Stimulated activated CD8-positive, alpha-beta memory T cell treated with anti-CD3 and anti-CD28 coated beads, Interleukin-7, amount 100 ng/mL, for 4 hours (primary cell): ENCODE results near the gene FGF19.

Source experiments
- DNase-seq, 2 donors: peaks; one replicate each; pipeline ENCODE4 v3.0.0-alpha.2; 2020; ENCODE audit warnings: low read depth in 2 of 2

Gene FGF19, protein sequence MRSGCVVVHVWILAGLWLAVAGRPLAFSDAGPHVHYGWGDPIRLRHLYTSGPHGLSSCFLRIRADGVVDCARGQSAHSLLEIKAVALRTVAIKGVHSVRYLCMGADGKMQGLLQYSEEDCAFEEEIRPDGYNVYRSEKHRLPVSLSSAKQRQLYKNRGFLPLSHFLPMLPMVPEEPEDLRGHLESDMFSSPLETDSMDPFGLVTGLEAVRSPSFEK

DNA sequence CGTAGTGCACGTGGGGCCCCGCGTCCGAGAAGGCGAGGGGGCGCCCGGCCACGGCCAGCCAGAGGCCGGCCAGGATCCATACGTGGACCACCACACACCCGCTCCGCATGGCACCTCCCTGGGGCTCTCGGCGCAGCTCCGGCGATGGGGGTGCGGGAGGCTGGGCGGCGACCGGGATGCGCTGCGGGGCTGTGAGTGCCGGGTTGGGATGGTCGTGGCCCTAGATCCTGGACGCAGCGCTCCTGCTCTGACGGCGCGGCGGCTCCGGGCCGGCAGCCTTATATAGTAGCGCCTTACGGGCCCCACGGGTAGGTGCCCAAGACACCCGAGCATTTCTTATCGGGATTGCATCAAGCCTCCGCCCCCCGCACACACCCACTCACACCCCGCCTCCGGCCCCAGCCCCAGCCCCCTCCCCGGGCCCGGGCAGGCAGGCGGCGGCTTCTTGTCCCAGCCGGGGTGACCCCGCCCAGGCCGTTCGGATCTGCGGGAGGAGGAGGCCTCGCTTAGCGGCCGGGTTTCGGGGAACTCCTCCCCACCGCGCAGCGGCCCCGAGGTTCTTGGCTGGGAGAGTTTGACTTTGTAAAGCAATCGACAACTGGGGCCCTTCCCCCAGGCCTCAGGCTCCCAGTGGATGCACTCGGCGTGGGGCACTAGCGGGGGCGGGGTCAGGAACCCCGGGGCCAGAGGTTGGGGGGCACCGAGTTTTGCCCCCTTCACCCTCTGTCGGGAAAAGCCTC is at the start of gene FGF19:
TSS of gene FGF19 (minus strand) at position 255 of the 740 bp plus-strand sequence. CDS start at position 109, 146 bp downstream.
- no peak for DNase-seq

DNA sequence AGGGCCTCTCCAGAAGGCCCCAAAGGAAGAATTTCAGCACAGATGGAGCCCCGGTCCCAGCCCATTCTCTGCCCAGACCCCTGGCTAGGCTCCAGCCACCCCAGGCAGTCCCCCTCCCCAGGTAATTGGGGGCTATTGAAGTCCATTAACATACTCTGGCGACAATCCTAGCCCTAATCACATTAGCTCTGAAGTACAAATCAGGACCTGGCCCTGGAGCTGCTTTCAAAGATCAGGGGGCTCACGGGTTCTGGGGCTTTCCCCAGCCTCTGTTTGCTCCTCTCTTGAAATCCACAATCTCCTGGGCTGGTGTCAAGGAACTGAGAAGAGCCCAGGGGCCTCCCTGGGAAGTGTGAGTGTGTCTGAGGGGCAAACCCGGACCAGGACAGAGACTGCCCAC is 49.1 kb upstream of the FGF19 start:
- DNase-seq, result no peak

DNA sequence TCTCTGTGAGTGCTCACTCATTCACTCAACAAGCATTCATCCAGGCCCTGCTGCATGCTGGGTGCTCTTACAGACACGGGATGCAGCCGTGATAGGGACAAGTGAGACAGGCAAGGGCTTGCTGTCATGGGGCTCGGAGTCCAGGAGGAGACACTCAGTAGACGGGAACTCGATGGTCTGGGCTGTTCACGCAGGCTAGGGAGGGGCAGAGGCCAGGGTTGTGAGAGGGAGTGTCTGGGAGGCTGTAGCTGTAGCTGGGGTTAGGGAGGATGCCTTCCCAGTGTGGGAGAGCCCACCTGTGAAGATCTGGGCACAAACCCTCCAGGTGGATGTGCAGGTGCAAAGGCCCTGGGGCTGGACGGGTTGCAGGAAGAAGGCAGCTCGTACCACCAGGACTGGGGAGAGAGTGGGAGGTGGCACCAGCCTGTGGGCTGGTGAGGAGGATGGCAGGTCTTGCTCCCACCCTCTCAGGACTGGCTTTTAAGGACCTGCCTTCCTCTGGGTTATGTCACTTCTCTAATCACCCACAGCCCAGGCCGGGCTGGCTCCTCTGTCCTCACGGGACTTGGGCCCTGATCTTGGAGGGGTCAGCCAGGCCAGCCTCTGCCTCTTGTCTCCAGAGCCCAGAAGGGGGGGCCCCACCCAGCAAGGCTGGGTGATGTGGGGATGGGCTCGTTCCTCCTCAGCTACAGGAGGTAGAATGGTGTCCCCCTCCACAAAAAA is 47.2 kb upstream of the FGF19 start:
- DNase-seq, result no peak

DNA sequence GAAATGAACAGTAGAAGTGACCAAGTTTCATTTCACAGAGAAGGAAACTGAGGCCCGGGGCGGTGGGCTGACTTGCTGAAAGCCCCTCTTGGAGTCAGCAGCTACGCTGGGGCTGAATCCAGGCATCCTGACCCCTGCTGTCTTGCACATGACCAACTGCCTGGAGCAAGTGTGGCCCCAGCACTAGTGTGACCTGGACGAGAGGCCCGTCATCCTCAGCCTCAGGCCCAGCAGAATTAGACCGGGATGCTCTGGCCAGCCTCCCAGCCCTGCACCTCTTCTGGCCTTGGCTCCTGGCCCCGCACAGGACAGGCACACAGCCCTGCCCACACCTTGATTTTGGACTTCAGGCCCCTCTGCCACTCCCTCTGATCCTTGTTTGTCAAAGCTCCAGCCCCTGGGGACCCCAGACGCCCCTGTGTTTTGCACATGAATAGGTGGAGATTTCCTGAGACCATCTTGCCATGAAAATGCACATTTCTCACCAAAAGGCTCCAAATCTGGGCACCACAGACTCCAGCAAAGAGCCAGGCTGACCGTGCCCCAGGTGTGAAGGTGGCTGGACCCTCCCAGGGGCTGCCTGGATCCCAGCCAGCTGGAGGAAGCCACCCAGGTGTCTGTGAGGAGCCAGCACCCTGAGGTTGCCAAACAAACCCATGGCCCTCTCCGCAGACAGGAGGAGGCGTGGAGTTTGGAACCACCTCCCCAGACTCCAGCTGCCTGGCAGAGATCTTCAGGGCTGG is 46.5 kb upstream of the FGF19 start:
- no peak for DNase-seq

DNA sequence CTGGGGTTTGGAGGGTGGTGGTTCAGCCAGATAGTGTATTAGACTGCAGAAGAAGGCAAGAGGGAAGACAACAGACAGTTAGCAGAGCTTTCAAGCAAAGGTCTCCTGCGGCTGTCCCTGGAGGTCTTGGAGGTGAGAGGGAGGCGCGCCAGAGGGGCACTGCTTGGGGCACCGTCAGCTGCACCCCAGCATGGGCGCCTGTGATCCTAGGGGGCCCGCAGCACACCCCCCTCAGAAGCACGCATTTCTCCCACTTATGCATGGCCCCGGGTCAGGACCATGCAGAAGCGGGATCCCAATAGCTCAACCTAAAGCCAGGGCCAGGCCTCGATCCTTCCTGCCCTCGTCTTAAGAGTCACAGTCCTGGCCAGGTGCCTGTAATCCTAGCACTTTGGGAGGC is 44.8 kb upstream of the FGF19 start:
- no peak for DNase-seq

DNA sequence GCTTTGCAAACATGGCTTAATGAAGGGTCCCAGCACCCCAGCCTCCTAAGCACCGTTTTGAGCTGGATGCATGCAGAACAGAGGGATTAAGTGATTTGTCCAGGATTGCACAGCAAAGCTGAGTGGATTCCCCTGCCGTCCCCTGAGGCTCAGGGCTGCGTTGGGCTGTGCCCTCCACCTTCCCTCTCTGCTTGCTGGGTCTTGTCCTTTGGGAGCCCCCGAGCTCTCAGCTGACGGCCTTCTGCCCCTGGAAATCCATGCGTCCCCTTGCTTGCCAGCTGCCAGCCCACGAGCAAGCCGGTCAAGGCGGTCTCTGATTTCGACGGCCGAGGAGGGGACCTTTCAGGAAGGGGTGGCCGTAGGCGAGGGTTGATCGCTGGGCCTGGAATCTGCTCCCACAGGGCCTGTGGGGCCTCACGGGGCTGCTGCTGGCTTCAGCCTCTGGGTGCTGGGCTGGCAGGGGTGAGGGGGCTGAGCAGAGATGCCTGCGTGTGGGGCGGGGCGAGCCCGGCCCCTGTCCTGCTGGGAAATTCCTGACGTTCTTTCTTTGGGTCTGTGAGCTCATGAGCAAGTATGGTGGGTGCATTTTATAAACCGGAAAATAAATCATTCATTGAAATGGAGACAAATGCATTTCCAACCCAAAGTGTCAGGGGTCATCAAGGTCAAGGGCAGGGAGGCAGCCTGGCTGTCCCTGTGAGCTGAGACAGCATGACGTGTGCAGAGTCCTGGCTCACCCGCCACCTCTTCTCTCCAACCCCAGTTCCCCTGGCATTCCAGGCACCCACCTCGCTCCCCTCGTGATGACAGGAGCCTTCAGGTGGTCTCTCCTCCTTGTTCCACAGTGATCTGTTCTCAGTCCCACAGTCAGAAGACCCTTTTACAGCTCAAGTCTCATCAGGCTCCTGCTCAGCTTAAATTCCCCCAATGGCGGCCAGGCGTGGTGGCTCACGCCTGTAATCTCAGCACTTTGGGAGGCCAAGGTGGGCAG is 43.2 kb upstream of the FGF19 start:
- DNase-seq, result no peak

DNA sequence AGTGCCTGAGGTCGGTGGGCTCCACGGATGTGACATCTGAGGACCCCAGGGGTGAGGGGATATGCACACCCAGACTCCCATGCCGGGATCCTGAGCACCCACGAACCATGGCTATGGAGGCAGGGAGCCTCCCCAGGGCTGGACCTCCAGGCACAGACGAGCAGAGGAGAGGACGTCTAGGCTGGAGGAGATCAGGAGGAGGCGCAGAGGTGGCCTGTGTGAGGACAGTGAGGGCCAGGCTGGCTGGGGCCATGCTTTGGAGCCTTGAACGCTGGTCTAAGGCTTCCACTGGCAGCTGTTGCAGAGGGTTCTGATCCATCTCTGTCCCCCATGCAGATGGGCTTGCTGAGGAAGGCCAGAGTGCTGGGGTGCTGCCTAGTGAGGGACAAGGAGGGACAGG is 42.3 kb upstream of the FGF19 start:
- DNase-seq, result no peak

DNA sequence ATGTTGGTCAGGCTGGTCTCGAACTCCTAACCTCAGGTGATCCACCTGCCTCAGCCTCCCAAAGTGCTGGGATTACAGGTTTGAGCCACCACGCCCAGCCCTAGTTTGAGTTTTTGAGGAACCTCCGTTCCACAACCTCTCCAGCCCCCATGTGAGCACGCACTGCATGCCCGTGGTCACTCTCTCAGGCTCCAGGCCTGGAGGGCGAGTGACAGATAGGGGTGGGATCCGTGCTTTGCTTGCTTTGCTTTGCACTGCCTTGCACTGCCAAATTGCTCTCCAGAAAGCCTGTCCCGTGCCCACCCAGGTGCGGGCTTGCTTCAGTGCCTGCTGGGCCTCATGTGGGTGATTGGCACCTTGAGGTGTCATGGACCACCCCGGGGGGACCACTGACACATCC is 41.4 kb upstream of the FGF19 start:
- DNase-seq, result no peak

DNA sequence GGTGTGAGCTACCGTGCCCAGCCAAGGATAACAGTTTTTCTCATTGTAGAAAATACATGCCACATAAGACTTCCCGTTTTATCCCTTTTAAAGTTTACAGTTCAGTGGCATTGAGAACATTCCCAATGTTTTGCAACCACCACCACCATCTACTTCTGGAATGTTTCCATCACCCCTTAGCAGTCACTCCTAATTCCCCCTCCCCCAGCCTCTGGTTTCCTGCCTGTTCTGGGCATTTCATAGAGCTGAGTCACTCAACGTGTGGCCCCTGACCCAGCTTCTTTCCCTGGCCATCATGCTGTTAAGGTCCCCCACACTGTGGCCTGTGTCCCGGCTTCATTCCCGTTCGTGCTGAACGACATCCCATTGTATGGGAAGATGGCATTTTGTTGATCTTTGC is 40.6 kb upstream of the FGF19 start:
- DNase-seq, result no peak

DNA sequence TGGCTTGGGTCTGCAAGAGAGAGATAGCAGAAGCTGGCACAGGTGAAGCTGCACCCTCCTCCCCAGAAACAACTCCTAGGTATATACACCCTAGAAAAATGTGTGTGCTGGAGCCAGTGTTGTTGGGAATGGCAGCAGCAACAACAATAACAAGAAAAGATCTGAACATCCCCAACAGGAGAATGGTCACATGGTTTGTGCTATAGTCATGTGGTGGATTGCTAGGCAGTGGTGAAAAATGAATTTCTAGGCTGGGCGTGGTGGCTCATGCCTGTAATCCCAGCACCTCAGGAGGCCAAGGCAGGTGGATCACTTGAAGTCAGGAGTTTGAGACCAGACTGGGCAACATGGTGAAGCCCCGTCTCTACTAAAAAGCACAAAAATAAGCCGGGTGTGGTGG is 31.0 kb upstream of the FGF19 start:
- DNase-seq, result no peak

DNA sequence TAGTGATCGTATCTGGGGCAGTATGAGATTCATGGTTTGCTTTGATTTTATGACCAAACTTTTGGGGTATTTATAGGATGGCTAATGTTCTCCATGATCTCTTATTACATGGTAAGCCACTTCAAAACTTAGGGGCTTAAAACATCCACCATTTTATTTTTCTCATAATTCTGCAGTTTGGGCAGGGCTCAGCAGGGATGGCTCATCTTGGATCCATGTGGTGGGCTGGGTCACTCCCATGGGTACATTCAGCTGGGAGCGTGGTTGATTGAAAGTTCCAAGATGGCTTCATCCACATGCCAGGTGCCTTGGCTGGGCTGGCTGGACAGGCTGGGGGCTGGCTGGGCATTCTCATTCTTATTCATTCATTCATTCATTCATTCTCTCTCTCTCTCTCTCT is 30.5 kb upstream of the FGF19 start:
- no peak for DNase-seq

DNA sequence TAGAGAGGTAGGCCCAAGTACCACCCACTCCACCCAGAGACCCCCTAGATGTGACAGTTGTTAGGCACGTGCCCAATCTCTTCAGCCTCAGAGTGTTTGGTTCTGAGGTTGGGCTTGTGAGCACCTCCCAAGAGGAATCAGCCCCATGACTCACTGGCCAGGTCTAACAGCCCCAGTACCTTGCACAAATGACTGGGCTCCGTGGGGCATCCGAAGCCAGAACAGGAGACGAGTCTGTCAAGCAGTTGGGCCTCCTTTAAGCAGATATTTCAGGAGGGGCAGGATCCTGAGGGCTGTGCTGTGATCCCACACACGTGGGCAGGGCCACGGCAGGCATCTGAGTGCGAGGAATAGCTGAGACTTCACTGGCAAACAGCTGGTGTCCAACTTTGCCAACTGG is 29.1 kb upstream of the FGF19 start:
- no peak for DNase-seq

DNA sequence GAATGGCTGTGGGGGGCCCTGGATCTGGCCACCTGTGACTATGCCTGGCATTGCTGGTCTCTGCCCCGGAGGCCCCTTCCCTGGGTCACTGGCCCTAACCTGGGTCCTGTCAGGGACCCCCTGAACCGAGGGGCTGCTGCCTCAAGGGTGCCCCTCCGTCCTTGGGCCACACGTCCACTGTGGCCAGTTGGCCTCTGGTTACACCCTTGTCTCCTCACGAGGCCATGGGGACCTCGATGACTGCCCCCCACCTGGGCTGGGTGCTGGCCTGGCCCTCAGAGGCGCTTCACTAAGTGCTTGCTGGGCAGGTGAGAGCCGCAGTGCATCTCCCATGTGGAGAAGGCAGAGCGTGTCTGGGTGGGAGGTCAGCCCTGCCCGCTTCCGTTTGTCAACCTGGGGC is 27.3 kb upstream of the FGF19 start:
- DNase-seq, result no peak

DNA sequence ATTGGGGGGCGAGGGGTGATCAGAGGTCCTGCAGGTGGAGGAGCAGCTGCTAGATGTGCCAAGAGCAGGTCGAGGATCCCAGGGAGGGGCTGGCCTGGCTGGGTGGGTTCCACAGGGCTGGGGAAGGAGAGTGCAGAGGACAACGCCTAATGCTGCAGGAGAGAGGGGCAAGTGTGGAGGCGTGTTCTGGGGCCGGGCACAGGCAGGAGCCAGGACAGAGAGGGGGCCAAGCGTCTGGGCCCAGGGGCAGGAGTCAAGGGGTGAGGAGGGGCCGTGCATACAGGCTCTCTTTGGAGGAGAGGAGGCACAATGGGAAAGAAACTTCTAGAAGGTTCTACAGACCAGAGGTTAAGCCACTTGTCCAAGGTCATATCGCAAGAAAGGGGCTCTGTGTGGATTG is 26.7 kb upstream of the FGF19 start:
- no peak for DNase-seq

DNA sequence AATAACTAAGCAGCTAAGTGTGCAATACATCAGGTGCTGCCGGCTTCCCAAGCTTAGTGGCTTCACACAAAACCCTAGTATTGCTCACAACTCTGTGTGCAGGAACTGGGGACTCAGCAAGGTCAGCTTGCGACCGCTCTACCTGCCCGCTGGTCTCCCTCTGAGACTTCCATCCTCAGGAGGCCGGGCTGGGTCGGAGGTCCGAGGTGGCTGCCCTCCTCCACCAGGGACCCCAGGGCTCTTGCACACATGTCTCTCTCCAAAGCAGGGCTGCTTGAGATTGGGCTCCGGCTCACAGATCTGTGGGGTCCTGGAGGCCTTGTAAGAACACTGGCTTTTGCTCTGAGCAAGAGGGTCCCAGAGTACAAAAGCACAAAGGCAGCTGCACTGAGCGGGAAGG is 25.4 kb upstream of the FGF19 start:
- DNase-seq, result no peak

DNA sequence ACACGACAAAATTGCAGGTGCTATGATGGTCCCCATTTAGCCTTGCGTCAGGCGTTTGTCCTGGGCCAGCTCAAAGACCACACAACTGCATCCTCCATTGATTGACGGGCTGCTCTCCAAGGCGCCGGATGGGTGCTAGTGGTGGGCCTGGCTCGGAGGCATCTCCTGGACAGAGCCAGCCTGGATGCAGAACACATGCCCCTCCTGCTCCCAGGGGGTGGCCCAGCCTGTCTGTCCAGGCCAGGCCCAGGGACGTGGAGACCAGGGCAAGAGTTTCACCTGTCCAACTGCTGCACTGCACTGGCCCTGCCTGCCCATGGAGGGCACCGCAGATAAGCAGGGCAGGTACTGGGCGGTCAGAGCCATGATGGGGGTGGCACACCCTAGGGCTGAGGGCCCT is 23.4 kb upstream of the FGF19 start:
- DNase-seq, result no peak

DNA sequence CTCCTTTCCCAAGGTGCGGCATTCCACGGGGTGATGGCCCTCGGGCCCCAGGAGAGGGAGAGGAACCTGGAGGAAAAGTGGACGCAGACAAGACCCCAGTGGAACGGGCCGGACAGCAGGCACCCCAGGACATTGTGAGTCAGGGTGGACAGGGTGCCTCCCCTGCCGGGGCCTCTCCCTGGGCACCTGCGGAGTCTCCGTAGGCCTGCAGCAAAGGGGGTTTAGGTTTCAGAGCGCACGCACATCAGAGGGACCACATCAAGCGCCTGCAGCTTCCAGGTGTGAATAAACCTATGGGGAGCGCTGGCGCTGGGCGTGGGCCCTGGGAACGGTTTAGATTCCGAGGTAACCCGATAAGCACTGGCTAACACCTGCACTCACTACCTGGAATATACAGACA is 22.7 kb upstream of the FGF19 start:
- no peak for DNase-seq

DNA sequence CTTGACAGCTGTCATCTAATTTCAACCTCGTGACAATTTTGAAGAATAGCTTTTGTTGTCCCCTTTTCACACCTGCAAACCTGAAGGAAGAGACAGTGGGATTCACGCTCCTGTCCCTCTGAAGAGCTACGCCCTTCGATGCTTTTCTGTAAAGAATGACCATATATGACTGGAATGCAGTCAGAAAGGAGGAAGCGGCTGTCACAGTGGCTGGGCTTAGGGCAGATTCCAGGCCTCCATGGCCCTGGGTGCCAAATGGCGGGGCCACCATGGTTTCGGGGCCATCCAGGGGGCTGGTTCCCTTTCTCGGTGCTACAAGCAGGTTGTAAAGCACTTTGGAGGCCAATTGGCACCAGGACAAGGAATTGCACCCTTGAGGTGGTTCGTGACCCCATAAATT is 22.2 kb upstream of the FGF19 start:
- DNase-seq, result no peak

DNA sequence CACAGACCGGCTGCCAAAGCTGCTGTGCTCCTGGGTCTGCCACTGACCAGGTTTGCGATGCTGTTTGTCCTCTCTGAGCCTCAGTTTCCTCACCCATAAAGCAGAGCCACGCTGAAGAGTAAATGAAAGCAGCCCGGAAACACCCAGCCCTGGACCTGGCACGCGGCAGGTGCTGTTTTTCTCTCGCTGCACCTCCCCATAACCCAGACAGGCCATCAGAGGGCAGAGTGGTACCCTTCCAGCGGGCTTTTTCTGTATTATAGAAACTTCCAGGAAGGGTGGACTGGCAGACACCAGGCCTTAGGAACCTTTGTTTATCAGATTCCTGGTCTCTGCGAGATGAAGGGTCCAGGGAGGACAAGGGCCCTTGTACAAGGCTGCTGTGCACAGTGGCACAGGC is 17.9 kb upstream of the FGF19 start:
- DNase-seq, result no peak

DNA sequence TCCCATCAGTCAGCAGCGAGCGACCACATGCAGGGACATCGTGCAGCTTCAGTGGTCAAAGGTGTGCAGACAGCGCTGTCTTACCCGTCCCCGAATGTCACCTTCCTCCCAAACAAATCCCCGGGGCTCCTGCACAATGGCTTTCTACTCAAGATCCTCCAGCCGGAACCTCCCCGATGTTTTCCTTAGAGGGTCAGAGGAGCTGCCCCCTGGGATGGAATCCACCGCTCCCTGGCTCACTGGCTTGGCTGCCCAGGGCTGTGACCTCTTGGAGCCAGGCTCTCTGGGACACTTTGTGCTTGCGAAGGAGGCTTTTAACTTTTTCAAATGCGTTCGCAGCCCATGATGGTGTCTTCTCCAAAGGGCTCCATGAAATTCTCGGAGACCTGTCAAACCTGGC is 17.3 kb upstream of the FGF19 start:
- DNase-seq, result no peak

DNA sequence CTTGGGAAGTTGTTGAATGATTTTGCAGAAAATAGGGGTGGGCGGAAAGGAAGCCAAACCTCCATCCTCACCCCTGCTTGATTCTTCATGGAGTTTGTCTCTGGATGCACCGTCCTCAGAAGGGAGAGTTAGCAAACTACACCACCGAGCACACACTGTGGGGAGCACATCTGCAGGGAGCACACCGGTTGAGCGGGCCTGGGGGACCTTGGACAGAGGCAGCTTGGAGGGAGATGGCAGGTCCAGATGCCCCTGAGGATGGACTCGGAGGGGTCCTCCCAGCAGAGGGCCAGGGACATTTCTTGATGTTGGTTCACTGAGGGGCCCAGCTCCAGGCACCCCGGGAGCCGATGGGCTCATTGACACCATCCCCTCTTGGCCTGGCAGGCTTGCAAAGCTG is 15.1 kb upstream of the FGF19 start:
- no peak for DNase-seq
